HG02798 (cell line): ENCODE measurements around the gene LAPTM5.

Experiments
- ATAC-seq: cut with Tn5 transposase; IDR thresholded peaks from one replicate; pipeline ENCODE4 v1.9.1; 2021; ENCODE audit warnings: mild to moderate bottlenecking; ENCODE audit not compliant: unreplicated experiment, poor library complexity

Gene LAPTM5

DNA sequence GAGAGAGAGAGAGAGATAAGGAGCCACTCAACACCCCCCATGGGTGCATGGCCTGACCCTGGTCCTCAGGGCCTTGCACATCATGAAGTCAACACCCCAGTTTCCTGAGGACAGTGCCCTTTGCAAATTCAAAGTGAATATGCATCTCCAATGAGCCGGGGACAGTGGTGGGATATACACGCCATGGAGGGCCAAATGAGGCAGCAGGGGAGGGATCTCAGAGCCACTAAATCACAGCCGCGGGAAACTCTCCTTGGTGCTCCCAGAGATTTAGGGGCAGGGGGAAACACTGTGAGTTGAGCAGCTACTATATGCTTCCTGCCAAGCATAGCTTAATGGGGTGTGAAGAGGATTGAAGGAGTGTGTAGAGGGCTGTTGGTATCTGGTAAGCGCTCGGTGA is 69.7 kb downstream of the LAPTM5 start:
- no peak for ATAC-seq

DNA sequence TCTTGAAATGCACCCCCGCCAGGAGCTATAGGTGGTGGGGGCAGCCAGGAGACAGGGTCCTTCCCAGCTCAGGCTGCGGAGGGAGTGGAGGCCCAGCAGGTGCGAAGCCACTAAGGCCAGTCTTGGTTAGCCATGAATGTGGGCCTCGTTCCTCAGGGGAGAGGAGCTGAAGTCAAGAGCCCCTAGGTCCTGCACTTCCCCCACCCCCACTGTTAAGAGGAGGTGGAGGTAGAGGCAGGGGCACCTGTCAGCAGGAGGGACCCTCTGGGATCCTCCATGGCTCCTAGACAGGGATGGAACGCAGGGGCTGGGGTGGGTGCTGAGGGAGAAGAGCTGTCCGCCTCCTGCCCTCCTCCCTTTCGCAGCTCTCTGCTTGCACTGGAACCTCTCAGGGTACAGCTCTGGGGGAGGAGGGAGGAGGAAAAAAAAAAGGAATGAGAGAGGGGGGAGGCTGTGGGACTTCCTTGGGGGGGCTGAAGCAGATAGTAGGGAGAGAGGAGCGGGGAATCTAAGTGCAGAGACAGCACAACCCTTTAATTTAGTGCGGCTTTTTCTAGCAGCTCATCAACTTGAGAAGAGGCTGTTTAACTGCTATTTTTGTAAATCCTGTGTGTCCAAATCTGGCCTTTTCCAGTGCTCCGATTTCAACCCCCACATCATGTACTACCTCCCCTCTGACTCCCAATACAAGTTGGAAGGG is 71.2 kb downstream of the LAPTM5 start:
- ATAC-seq: no peak

DNA sequence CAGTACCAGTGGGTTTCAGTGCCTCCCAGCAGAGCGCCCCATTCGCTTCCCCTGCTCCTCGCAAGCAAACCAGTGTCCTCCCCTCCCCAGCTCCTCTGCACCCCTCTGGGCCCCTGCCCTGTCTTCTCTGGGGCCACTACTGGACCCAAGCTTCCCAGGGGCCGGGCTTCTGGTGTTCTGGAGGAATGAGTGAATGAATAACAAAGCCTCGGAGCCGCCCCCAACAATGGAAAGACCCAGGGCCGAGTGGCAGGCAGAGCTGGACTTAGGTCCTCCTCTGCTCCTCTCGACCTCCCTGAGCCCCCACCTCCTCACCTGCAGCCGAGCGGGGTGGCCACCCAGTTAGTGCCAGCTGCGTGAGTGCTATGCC is 71.8 kb downstream of the LAPTM5 start:
- ATAC-seq: no peak

GRCh38 chr1:30684881-30685795 is 72.4 kb downstream of the LAPTM5 start:
- no peak for ATAC-seq

DNA sequence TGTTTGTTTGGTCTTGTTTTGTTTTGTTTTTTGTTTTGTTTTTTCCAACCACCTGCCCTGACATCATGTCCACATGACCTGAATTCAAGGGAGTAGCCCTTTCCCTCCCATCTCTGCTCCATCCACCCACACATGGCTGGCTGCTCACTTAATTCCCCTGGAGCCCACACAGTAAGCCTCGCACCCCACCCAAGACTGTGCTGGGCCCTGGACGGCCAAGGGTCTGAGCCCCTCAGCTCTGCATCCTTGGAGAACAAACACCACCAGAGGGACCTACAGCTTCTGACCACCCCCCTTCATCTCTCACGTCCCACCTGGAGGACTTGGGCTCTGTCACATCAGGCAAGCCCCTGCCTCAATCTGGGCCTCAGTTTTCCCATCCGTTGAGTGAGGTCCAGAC is 73.3 kb downstream of the LAPTM5 start:
- ATAC-seq: no peak

GRCh38 chr1:30683699-30684098 is 73.9 kb downstream of the LAPTM5 start:
- no peak for ATAC-seq
